Dedifferentiated amniotic fluid mesenchymal stem cell (primary cell): ENCODE measurements around the gene CAPN5.

Source experiments
- DNase-seq: peaks from one replicate; pipeline ENCODE4 v3.0.0-alpha.2; 2016; ENCODE audit errors: extremely low spot score

CAPN5 gene

GRCh38 chr11:77135069-77135468 is 68.3 kb downstream of the CAPN5 start:
- DNase-seq, result no peak

GRCh38 chr11:77136074-77136473 is 69.3 kb downstream of the CAPN5 start:
- DNase-seq, result no peak

- no peak for DNase-seq
These were observed 70.1 kb downstream of the CAPN5 start for GRCh38 chr11:77136784-77137420.

- no peak for DNase-seq
These were observed 70.7 kb downstream of the CAPN5 start for GRCh38 chr11:77137421-77137820.

GRCh38 chr11:77138106-77138649 is 71.4 kb downstream of the CAPN5 start:
- no peak for DNase-seq

GRCh38 chr11:77139201-77139600 is 72.4 kb downstream of the CAPN5 start:
- DNase-seq, result no peak

DNA sequence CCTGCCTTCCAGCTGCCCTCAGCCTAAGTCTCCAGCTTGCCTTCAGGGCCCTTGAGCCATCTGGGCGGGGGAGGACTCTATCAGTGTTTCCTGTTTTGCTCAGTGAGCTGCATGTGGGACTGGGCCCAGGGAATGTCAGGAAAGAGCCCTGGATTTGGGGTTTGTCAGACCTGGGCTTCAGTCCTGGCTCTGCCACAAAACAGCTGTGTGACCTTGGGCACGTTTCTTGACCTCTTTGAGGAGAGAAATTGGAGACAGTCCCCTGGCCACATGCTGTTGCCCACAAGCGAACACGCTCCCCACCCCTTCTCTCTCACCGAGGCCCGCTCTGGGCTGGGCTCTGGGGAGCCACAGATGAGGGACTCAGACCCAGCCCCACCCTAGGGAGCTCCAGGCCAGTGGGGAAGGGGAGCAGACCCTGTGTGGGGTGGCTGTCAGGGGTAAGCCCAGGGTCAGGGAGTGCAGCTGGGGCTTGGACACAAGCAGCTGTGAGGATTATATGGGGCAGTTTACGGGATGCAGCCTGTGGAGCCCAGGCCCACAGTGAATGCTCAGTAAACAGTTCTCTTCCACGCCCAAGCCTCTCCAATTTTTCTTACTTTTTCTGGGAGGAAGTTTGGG is 73.6 kb downstream of the CAPN5 start:
- no peak for DNase-seq

GRCh38 chr11:77141034-77141433 is 74.3 kb downstream of the CAPN5 start:
- no peak for DNase-seq

DNA sequence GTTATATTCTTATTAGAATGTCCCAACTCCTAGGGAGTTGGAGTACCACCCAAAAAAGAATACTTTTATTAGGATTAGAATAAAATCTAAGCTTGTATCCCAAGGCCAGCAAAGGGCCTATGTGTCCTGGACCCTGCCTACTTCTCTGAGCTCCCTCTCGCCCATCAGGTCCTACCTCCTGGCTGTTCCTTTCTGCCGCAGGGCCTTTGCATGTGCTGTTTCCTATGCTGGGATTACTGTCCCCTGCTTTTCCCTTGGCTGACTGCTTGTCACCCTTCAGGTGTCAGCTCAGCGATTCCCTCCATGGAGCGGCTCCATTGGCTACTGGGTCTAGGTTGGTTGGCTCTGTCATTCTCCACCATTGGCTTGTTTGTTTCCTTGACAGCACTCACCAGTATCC is 74.7 kb downstream of the CAPN5 start:
- DNase-seq, result no peak

DNA sequence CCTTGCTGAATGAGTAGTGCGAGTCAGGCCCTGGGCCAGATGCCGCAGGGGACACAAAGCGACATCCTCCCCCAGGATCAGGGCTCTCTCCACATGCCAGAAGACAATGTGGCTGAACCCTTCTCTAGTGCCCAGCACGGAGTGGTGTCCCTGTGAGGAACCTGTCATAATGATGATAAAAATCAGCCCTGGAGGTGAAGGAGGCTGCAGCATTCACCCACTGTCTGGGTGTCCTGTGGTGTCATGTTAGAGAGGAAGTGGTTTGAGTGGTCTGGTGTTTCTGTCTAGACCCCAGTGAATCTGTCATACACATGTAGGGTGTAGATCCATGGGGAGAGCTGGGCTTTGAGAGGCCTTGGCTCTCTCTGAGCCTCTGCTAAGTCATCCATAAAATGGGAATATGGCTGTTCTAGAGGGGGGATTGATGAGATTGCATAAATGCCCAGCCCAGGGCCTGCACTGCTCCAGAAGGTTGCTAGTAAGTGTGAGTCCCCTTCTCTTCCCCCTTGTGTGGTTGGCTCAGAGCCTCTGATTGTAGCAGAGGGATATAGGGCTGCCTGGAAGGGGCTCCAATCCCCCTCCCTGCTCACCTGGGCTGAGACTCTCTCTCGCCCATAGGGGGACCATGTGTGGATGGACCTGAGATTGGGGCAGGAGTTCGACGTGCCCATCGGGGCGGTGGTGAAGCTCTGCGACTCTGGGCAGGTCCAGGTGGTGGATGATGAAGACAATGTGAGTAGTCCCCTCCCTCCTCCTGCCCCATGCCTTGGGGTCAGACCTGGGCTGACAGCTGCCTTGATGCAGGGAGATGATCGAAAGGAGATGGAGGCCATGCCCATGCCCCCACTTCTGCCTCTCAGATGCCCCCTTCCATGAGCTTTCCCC is 75.6 kb downstream of the CAPN5 start:
- no peak for DNase-seq

DNA sequence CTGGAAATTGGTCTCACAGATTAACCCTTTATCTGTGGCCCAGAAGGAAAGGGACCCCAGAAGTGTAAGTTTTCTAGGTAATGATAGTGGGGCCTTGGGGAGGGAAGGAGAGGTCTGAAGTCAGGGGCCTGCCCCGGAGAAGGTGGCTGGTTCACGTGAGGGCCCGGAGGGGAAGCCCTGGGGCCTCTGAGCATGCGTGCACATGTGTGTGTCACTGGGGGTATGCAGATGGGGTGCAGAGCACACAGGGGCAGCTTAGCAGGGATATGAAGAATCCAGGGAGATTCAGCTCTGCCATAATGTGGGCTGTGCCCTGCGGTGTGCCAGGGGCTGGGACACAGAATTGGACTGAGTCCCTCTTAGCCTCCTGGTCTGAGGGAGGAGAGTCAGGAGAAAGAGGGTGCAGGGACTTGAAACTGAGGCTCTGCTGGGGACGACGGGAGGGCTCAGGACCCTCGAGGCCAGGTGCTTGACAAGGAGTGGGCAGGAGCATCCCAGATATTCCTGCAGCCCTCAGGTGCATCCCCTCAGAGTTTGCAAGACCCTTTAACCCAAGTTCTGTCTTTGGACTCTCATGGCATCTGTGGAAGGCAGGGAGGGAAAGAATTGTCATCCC is 76.7 kb downstream of the CAPN5 start:
- no peak for DNase-seq

DNA sequence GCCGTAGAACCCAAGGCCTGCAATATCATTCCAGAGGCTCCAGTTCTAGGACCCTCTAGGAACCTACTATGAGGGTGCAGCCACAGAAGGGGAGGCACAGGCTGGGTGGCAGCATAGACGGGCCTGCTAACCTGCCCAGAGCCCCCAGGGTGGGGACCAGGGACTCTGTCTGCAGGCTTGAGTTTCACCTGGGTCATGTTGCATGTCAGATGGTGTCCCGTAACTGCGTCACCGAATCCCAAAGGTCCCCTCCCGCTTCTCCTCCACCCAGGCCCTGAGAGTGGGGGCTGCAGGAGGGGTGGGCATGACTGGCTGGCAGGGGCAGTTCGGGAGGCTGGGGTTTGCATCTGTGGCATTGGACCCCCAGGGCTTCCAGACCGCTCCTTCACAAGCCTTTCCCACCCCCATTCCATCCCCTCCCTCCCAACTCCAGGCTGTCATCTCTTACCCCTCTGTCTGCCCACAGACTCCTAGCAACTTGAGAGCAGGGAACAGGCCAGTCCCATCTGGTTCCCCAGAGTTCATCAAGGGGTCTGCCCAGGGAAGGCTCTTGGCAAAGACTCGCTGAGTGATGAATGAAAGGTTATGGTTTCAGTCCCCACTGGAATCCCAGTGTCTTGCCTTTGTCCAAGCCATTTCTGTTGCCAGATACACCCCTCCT is 77.6 kb downstream of the CAPN5 start:
- no peak for DNase-seq

GRCh38 chr11:77144857-77145428 is 78.2 kb downstream of the CAPN5 start:
- DNase-seq, result no peak

DNA sequence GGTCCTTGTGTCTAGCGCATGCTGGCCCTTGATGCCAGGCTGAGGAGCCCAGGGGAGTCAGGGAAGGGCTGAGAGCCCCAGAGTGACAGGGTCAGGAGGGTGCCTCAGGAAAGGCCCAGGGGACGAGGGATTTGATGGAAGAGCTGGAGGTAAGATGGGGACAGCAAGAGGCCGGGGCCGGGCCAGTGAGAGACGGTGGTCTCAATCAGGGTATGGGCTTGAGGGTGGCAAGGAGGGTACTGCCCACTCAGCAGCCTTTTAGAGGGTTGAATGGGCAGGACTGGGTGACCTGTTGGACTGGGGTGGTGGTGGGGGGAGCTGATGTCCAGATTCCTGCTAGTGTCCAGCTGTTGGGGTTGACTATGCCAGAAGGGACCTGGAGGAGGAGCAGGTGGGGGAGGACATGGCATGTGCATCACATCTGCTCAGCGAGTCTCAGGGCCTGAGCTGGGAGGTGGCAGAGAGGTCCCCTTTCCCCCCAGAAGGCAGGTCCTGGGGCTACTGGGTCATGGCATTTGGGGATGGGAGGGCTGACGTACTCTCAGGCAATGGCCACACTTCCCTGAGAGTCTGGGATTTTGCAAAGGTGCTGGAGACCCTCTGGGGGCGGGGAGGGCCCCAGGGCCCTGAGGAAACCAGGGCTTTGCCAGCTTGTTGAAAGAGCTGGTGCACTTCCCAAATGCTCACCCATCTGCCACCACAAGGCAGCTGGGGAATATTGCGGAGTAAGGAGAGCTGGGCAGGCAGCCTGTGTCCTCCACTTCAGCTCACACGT is 79.7 kb downstream of the CAPN5 start:
- DNase-seq, result no peak

- no peak for DNase-seq
These were observed 80.2 kb downstream of the CAPN5 start for GRCh38 chr11:77147036-77147315.

GRCh38 chr11:77147668-77148321 is 81.0 kb downstream of the CAPN5 start:
- no peak for DNase-seq

DNA sequence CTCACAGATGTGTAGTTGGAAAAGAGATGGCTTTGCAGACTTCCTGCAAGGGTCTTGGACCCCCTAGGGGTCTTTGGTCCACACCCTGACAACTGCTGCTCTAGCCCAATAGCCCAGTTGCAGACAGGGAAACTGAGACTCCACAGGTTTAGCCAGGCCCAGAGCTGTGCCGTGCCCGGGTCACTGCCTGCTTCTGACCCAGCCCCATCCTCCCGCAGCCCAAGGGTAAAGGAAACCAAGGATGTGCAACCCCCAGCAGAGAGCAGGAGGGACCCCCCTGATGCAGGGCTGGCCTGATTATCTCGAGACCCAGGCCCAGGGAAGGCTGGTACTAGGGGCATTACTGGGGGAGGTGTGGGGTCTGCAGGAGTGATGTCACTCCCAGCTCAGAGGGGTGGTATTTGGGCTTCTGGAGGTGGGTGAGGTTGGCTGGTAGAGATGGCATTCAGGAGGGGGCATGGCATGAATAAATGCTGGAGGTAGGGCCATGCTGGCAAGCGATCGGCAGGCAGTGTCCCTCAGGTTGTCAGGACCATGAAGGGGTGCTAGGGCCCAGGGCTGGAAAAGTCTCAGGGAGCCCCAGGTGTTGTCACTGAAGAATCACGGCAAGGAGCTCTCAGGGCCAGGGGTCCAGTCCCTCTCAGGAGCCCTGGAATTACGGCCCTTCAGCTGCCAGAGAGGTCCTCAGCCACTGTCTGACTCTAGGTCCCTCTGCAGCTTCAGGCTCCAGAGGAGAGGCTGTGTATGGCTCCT is 82.4 kb downstream of the CAPN5 start:
- DNase-seq, result no peak

GRCh38 chr11:77149716-77150392 is 83.1 kb downstream of the CAPN5 start:
- DNase-seq, result no peak

- DNase-seq, result no peak
These were observed 84.1 kb downstream of the CAPN5 start for GRCh38 chr11:77150836-77151235.
